GM12892 (cell line): Measurements from ENCODE around the gene PACSIN2. TPM values are rescaled to one million over a fixed set of nuclear protein-coding genes. Genes with fewer than 3 reads are reported as not detected.

Source experiments
- DNase-seq: peaks from one replicate; pipeline ENCODE4 v3.0.0; 2011; ENCODE audit not compliant: insufficient read length
- FAIRE-seq: peaks from 2 replicates; lab custom pipeline; 2011; peaks lifted over from hg19 to GRCh38; lab: Jason Lieb, UNC
- POLR2A ChIP-seq: IDR thresholded peaks from 2 replicates; pipeline ENCODE4 v1.6.1; 2011; ENCODE audit warnings: low read depth, low read length, control low read depth
- POLR2AphosphoS5 ChIP-seq: IDR thresholded peaks from 2 replicates; pipeline ENCODE4 v1.6.1; 2011; ENCODE audit warnings: low read depth, low read length, control low read depth
- TAF1 ChIP-seq: IDR thresholded peaks from 2 replicates; pipeline ENCODE4 v1.6.1; 2011; ENCODE audit warnings: low read depth, mild to moderate bottlenecking, control low read depth, low read length, borderline replicate concordance
- polyA plus RNA-seq: library from polyadenylated mRNA; unstranded; fragments of >200 nt; gene quantifications from one replicate; pipeline ENCODE4 v1.2.1, GENCODE V29; 2012; ENCODE audit warnings: missing spikeins, inconsistent platforms; ENCODE audit not compliant: missing spikeins

The PACSIN2 gene
- 32.2 TPM for polyA plus RNA-seq

DNA sequence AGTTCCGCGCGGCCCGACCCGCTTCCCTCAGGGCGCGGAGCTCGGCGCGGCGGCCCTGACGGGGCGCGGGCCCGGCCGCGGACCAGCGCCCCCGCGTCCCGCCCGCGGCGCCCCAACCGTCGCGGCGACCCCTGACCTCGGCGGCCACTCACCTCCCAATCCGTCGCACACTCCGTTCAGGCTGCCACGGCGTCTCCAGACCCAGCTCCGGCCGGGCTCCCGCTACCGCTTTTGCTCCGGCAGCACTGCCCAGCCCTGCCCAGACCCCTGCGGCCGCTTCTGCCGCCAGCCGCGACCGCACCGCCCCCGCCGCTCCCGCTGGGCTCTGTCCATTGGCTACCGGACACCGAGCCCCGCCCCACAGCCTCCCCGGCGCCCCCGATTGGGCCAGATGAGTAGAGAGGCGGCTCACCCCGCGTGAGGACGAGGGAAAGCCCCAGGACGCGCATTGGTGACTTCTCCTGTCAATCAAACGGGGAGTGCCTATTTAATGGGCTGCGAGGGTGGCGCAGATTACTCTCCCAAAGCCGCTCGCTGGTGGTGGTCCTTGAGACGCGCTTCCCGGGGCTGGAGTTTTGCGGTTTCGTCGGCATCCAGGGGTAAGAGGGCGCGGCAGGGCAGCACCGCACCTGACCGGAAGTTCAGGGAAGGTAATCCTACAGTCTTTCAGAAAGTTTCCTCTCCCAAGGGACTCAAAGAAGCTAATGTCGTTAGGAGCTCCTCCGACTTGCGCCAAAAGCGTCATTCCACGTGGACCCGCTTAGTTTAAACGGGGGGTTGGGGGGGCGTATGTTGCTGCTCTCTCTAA is at the start of gene PACSIN2:
PACSIN2 (minus strand) TSS at position 281 of the 808 bp plus-strand sequence. CDS start 103,069 bp downstream, outside the sequence.
- TF ChIP-seq TAF1 (peak; percentile 78), POLR2AphosphoS5 (peak; percentile 95), POLR2A (peak; percentile 98)
- peak; percentile 100 for DNase-seq
- peak; percentile 95 for FAIRE-seq

DNA sequence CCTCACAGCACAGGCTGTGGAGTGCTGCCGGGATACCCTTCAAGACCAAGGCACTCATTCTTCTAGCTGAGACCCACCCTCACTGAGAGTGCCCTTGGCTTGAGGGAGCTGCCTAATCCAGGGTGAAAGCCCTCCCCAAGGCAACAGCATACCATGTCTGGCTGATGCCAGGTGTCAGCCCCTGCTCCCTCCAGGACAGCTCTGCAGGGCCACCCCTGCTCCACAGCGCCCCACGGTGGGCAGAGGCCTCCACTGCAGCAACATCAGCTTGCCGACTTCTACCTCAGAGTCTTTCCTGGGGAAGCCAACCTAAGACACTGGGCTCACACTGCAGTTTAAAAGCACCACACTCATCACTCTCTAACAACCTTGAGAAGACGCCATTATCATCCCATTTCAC is 45.2 kb upstream of the PACSIN2 start:
- FAIRE-seq (peak; percentile 70), DNase-seq (no peak)
- TF ChIP-seq TAF1 (no peak), POLR2AphosphoS5 (no peak), POLR2A (no peak)

- TF ChIP-seq TAF1 (no peak), POLR2AphosphoS5 (no peak), POLR2A (no peak)
- no peak for DNase-seq
- no peak for FAIRE-seq
Measured at GRCh38 chr22:43057641-43058040, 42.7 kb upstream of the PACSIN2 start.

DNA sequence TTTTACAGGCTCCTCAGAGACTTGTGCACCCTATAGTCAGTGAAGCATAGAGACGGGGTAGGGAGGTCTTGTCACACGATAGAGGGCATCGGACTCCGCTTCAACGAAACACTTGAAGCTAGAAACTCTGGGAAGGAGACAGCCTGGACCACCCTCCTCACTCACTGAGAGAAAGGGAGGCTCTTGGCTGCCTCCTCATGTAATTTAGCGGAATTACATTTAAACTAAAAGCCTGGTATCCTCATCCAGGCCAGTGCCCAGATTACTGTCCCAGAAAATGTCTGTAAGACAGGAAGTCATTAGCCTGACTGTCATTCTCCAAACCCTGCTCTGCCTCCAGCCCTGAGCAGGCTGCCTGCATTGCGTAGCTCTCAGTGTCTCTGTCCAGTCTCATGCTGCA is 38.2 kb upstream of the PACSIN2 start:
- DNase-seq: no peak
- FAIRE-seq: no peak
- TF ChIP-seq POLR2A (no peak), TAF1 (no peak), POLR2AphosphoS5 (no peak)

- no peak for DNase-seq
- FAIRE-seq: no peak
- TF ChIP-seq POLR2AphosphoS5 (no peak), POLR2A (no peak), TAF1 (no peak)
Measured at GRCh38 chr22:43050995-43051394, 36.0 kb upstream of the PACSIN2 start.

DNA sequence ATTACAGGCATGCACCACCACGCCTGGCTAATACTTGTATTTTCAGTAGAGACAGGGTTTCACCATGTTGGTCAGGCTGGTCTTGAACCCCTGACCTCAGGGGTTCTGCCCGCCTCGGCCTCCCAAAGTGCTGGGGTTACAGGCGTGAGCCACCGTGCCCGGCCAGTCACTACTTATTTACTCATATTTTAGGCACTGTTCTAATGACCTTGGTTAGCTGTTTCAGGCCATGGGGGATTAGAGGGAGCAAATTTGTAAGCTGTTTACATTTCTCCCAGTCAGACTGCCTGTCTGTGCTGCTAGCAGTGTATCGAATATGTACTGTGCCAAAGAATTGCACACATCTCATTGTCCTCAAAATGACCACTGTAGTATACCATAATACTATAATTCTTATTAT is 32.7 kb upstream of the PACSIN2 start:
- DNase-seq: no peak
- no peak for TF ChIP-seq POLR2A
- TF ChIP-seq TAF1: no peak
- TF ChIP-seq POLR2AphosphoS5: no peak
- no peak for FAIRE-seq

- FAIRE-seq: no peak
- no peak for DNase-seq
- TF ChIP-seq POLR2A (no peak), POLR2AphosphoS5 (no peak), TAF1 (no peak)
Measured at GRCh38 chr22:43044290-43044712, 29.4 kb upstream of the PACSIN2 start.

DNA sequence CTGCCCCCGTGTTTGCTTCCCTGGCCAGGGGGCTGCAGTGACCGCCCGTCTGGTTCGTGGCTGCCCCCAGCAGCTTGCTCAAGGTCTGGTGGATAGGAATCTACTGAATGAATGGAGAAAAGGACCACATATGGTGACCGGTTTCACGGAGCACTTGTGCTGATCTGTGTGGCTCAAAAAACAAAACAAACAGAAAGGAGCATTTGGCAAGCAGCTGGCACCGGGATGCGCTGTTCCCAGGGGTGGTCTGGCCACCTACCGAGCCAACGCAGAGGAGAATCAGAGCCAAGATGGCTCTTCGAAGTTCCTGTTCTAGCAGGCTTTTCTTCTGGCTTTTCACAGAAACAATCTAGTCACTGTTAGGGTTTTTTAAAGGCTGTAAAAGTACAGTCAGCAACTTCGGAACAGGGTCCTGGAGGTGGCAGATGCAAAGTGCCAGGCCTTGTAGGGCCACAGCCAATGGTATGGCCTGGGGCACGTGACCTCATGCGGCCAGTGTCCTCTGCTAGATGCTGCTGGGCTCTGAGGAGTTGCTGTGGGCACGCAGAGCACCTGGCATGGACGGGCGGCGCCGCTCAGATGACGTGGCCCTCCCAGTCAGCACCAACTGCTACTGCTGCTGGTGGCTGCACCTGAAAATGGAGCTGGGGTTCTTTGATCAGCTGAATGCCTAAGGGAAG is 27.3 kb upstream of the PACSIN2 start:
- no peak for TF ChIP-seq POLR2AphosphoS5
- no peak for TF ChIP-seq POLR2A
- TF ChIP-seq TAF1: no peak
- no peak for FAIRE-seq
- no peak for DNase-seq

- no peak for FAIRE-seq
- DNase-seq: no peak
- TF ChIP-seq POLR2A (no peak), POLR2AphosphoS5 (no peak), TAF1 (no peak)
Measured at GRCh38 chr22:43039800-43040199, 24.9 kb upstream of the PACSIN2 start.

DNA sequence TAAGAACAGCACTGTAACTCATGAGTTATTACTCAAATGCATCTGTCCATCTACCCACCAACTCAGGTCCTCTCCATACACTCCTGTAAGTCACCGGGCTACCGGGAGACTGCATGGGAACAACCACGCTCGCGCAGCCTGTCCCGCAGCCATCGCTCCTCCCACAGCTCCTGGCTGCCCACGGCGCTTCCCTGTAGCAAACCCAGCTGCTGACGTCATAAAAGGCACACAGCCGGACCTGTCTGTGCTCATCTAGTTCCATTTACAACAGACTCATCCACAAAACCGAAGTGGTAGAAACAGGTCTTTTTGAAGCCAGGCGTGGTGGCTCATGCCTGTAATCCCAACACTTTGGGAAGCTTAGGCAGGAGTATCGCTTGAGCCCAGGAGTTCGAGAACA is 23.4 kb upstream of the PACSIN2 start:
- FAIRE-seq (no peak), DNase-seq (no peak)

GRCh38 chr22:43036282-43036829 is 21.4 kb upstream of the PACSIN2 start:
- DNase-seq (no peak), FAIRE-seq (no peak)
- no peak for TF ChIP-seq POLR2A
- no peak for TF ChIP-seq POLR2AphosphoS5
- TF ChIP-seq TAF1: no peak

More for the DNA sequence above, 23.4 kb upstream of the PACSIN2 start:
- TF ChIP-seq POLR2A (no peak), TAF1 (no peak)

GRCh38 chr22:43035250-43035649 is 20.3 kb upstream of the PACSIN2 start:
- TF ChIP-seq POLR2AphosphoS5 (no peak), POLR2A (no peak), TAF1 (no peak)
- DNase-seq: no peak
- FAIRE-seq: no peak

- FAIRE-seq (no peak), DNase-seq (no peak)
- TF ChIP-seq TAF1 (no peak), POLR2AphosphoS5 (no peak)
Measured at GRCh38 chr22:43031617-43032016, 16.7 kb upstream of the PACSIN2 start.
